Osteoblast (primary cell): ENCODE results near the gene GRIK3. TPM values are rescaled to one million over a fixed set of nuclear protein-coding genes. Genes with fewer than 3 reads are reported as not detected.

Source experiments
- DNase-seq: peaks from one replicate; pipeline ENCODE4 v3.0.0; 2011; ENCODE audit warnings: low spot score, mixed read lengths; ENCODE audit not compliant: insufficient read length; ENCODE audit errors: missing footprints
- H2AFZ ChIP-seq: 2 replicates; pipeline ENCODE4 v1.6.0; 2011; ENCODE audit warnings: mild to moderate bottlenecking, low read length
- H3K27ac ChIP-seq: 2 replicates; pipeline ENCODE4 v1.5.1; 2011; ENCODE audit warnings: mild to moderate bottlenecking, low read depth, low read length, moderate library complexity
- H3K27me3 ChIP-seq: 2 replicates; pipeline ENCODE4 v1.6.0; 2012; ENCODE audit warnings: mild to moderate bottlenecking, control low read depth, inconsistent platforms, low read length, moderate library complexity; ENCODE audit not compliant: insufficient read depth
- H3K36me3 ChIP-seq: 2 replicates; pipeline ENCODE4 v1.5.1; 2011; ENCODE audit warnings: mild to moderate bottlenecking, low read length, control low read depth, moderate library complexity; ENCODE audit not compliant: insufficient read depth
- H3K4me1 ChIP-seq: 2 replicates; pipeline ENCODE4 v1.5.1; 2011; ENCODE audit warnings: mild to moderate bottlenecking, low read length, control low read depth, moderate library complexity; ENCODE audit not compliant: insufficient read depth
- H3K4me2 ChIP-seq: 2 replicates; pipeline ENCODE4 v1.6.0; 2011; ENCODE audit warnings: mild to moderate bottlenecking, low read length; ENCODE audit not compliant: insufficient read depth
- H3K4me3 ChIP-seq: fragments of 200-600 bp; sonication (generic); 3 replicates; pipeline ENCODE4 v1.5.1; 2012; ENCODE audit warnings: mild to moderate bottlenecking, low read length, inconsistent platforms; ENCODE audit not compliant: insufficient read depth
- H3K79me2 ChIP-seq: 2 replicates; pipeline ENCODE4 v1.6.0; 2012; ENCODE audit warnings: mild to moderate bottlenecking, low read length, control low read depth, inconsistent platforms; ENCODE audit not compliant: insufficient read depth
- H3K9me3 ChIP-seq: 2 replicates; pipeline ENCODE4 v1.5.1; 2011; ENCODE audit warnings: low read depth, low read length, control low read depth
- H4K20me1 ChIP-seq: 2 replicates; pipeline ENCODE4 v1.6.0; 2012; ENCODE audit warnings: mild to moderate bottlenecking, low read length, control low read depth; ENCODE audit not compliant: insufficient read depth
- total RNA-seq: library from RNA; depleted of rRNA; stranded (reverse); fragments of >200 nt; gene quantifications from 2 replicates; pipeline ENCODE4 v1.2.3, GENCODE V29; 2012
- TF ChIP-seq, protein P1 (sequence below): IDR thresholded peaks from 2 replicates; pipeline ENCODE4 v1.5.1; 2011; ENCODE audit warnings: mild to moderate bottlenecking, low read depth, low read length, moderate library complexity; ENCODE audit errors: extremely low read depth

Gene GRIK3
- total RNA-seq, 1 donor: not detected

- TF ChIP-seq, protein P1, sequence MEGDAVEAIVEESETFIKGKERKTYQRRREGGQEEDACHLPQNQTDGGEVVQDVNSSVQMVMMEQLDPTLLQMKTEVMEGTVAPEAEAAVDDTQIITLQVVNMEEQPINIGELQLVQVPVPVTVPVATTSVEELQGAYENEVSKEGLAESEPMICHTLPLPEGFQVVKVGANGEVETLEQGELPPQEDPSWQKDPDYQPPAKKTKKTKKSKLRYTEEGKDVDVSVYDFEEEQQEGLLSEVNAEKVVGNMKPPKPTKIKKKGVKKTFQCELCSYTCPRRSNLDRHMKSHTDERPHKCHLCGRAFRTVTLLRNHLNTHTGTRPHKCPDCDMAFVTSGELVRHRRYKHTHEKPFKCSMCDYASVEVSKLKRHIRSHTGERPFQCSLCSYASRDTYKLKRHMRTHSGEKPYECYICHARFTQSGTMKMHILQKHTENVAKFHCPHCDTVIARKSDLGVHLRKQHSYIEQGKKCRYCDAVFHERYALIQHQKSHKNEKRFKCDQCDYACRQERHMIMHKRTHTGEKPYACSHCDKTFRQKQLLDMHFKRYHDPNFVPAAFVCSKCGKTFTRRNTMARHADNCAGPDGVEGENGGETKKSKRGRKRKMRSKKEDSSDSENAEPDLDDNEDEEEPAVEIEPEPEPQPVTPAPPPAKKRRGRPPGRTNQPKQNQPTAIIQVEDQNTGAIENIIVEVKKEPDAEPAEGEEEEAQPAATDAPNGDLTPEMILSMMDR: no peak
- H3K36me3 ChIP-seq: no peaks in the 10 kb centered on the region
Observed at GRCh38 chr1:36755303-36756230, 278.7 kb downstream of the GRIK3 start.

DNA sequence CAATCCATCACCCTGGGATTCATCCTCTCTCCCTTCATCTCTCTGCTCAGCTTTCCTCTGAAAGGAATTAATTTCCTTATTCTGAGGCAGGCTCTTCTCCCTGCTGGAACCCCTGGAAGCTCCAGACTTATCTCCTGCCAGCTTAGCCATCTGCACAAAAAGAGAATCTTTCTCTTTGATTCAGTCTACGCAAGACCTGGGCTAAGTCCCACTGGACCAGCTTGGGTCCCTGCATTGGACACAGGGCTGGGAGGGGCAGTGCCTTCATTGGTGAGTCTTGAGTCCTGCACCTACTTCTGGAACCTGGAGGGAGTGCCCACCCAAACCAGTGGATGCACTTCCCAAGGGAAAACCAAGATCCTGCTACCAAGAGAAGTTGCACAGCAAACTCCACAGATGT lies 279.9 kb downstream of the GRIK3 start:
- H3K27me3 ChIP-seq: no peaks in the 10 kb centered on the region
- no peaks in the 10 kb centered on the region for H3K9me3 ChIP-seq
- no peak for DNase-seq
- no peak overlapping the region for H3K27ac ChIP-seq
- no peaks in the 10 kb centered on the region for H3K4me1 ChIP-seq
- H3K79me2 ChIP-seq: no peaks in the 10 kb centered on the region
- no peak overlapping the region for H3K4me3 ChIP-seq
- no peaks in the 10 kb centered on the region for H4K20me1 ChIP-seq
- no peak overlapping the region for H2AFZ ChIP-seq
- no peak overlapping the region for H3K4me2 ChIP-seq
- no peaks in the 10 kb centered on the region for H3K36me3 ChIP-seq
- TF ChIP-seq, protein P1: no peak

More at GRCh38 chr1:36755303-36756230, 278.7 kb downstream of the GRIK3 start:
- Histone ChIP-seq H4K20me1 (no peaks in the 10 kb centered on the region), H3K4me1 (no peaks in the 10 kb centered on the region), H3K79me2 (no peaks in the 10 kb centered on the region), H3K9me3 (no peaks in the 10 kb centered on the region), H3K27ac (no peak overlapping the region), H3K4me3 (no peak overlapping the region), H2AFZ (no peak overlapping the region), H3K27me3 (no peaks in the 10 kb centered on the region), H3K4me2 (no peak overlapping the region)
- no peak for DNase-seq

GRCh38 chr1:36753451-36753850 lies 280.9 kb downstream of the GRIK3 start:
- no peaks in the 10 kb centered on the region for H3K4me1 ChIP-seq
- H4K20me1 ChIP-seq: no peaks in the 10 kb centered on the region

DNA sequence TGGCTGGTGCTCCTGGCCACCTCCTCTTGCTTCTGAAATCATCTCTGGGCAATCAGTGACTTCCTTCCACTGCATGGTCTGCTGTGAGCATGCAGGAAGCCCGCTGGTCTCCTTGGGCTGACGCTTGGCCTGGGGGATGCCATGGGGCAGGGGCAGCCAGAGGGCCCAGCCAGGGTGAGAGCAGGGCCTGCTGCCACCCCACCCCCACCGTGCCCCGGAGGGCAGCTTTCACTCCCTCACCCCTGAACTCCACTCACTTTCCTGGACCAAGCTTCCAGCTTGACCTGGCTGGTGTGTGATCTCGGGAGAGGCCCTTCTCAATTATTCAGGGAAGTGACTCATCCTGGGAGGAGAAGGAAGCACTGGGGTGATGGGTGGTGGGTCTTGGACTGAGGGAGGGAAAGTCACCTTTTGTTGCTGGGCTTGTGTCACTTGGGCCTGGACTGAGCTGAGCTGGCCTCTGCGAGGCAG lies 281.4 kb downstream of the GRIK3 start:
- Histone ChIP-seq H3K4me1 (no peaks in the 10 kb centered on the region), H3K4me2 (no peak overlapping the region), H3K79me2 (no peaks in the 10 kb centered on the region), H3K4me3 (no peak overlapping the region), H3K36me3 (no peaks in the 10 kb centered on the region), H2AFZ (no peak overlapping the region), H3K27me3 (no peaks in the 10 kb centered on the region), H3K9me3 (no peaks in the 10 kb centered on the region), H3K27ac (no peak overlapping the region), H4K20me1 (no peaks in the 10 kb centered on the region)
- no peak for DNase-seq
- TF ChIP-seq, protein P1: no peak

More at GRCh38 chr1:36753451-36753850, 280.9 kb downstream of the GRIK3 start:
- no peak for DNase-seq
- Histone ChIP-seq H3K9me3 (no peaks in the 10 kb centered on the region), H3K27ac (no peak overlapping the region), H2AFZ (no peak overlapping the region), H3K36me3 (no peaks in the 10 kb centered on the region), H3K79me2 (no peaks in the 10 kb centered on the region), H3K4me2 (no peak overlapping the region), H3K27me3 (no peaks in the 10 kb centered on the region), H3K4me3 (no peak overlapping the region)
- TF ChIP-seq, protein P1: no peak
